Measurements from ENCODE around the gene ERG. TPM values are rescaled to one million over a fixed set of nuclear protein-coding genes. Genes with fewer than 3 reads are reported as not detected.

ERG gene
- total RNA-seq, 2 experiments from 2014 or later, result not detected

- Histone ChIP-seq H3K9me3 (ENCODE audit: control insufficient read depth in 1 of 2, insufficient read depth in 1 of 2, low read length in 2 of 2) (peaks cover 0 to 4% of the 10 kb centered on the region in 2 experiments), H3K4me3 (ENCODE audit: low read length) (no peak overlapping the region), H3K27ac (ENCODE audit: low read depth in 1 of 2, low read length in 2 of 2) (no peak overlapping the region), H3K27me3 (ENCODE audit: control insufficient read depth in 1 of 2, insufficient read depth in 2 of 2, low read length in 2 of 2) (no peaks in the 10 kb centered on the region), H3K4me1 (ENCODE audit: insufficient read depth, low read length) (no peaks in the 10 kb centered on the region), H3K36me3 (ENCODE audit: insufficient read depth, low read length) (no peaks in the 10 kb centered on the region)
- no peaks in the 10 kb centered on the region for H3K36me3 Mint-ChIP-seq (ENCODE audit: low read depth)
- TF ChIP-seq, protein P1, sequence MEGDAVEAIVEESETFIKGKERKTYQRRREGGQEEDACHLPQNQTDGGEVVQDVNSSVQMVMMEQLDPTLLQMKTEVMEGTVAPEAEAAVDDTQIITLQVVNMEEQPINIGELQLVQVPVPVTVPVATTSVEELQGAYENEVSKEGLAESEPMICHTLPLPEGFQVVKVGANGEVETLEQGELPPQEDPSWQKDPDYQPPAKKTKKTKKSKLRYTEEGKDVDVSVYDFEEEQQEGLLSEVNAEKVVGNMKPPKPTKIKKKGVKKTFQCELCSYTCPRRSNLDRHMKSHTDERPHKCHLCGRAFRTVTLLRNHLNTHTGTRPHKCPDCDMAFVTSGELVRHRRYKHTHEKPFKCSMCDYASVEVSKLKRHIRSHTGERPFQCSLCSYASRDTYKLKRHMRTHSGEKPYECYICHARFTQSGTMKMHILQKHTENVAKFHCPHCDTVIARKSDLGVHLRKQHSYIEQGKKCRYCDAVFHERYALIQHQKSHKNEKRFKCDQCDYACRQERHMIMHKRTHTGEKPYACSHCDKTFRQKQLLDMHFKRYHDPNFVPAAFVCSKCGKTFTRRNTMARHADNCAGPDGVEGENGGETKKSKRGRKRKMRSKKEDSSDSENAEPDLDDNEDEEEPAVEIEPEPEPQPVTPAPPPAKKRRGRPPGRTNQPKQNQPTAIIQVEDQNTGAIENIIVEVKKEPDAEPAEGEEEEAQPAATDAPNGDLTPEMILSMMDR (IDR thresholded peaks at IDR 0.05), result no peak
- no peak for ATAC-seq (ENCODE audit: poor library complexity)
- H3K4me3 Mint-ChIP-seq, result no peak overlapping the region
- no peaks in the 10 kb centered on the region for H3K4me1 Mint-ChIP-seq (ENCODE audit: low read depth)
- intact Hi-C loops (cut with DNase I, micrococcal nuclease), result no loop called here
- H3K27me3 Mint-ChIP-seq, result peaks cover 5% of the 10 kb centered on the region
- no peaks in the 10 kb centered on the region for H3K9me3 Mint-ChIP-seq
- CTCF ChIA-PET, result no interaction called here
- H3K27ac Mint-ChIP-seq, result no peak overlapping the region
- POLR2A ChIA-PET, result no interaction called here
- DNase-seq, result no peak
These were observed 70.1 kb downstream of the ERG start for GRCh38 chr21:38428211-38428610.

- intact Hi-C loops (cut with DNase I, micrococcal nuclease), result no loop called here
- CTCF ChIA-PET, result no interaction called here
These were observed 73.8 kb downstream of the ERG start for GRCh38 chr21:38424305-38425019.

GRCh38 chr21:38422082-38422481 lies 76.2 kb downstream of the ERG start:
- no peak for ATAC-seq (ENCODE audit: poor library complexity)
- TF ChIP-seq, protein P1 (IDR thresholded peaks at IDR 0.05), result no peak
- POLR2A ChIA-PET, result no interaction called here

More at GRCh38 chr21:38424305-38425019, 73.8 kb downstream of the ERG start:
- H3K4me1 ChIP-seq (ENCODE audit: insufficient read depth, low read length), result no peaks in the 10 kb centered on the region
- ATAC-seq (ENCODE audit: poor library complexity) (no peak), DNase-seq (no peak)
- Mint-ChIP-seq H3K27me3 (peaks cover 5% of the 10 kb centered on the region), H3K36me3 (ENCODE audit: low read depth) (no peaks in the 10 kb centered on the region), H3K9me3 (no peaks in the 10 kb centered on the region), H3K4me1 (ENCODE audit: low read depth) (no peaks in the 10 kb centered on the region), H3K27ac (no peak overlapping the region), H3K4me3 (no peak overlapping the region)
- TF ChIP-seq, protein P1 (IDR thresholded peaks at IDR 0.05), result no peak
- no peak overlapping the region for H3K27ac ChIP-seq (ENCODE audit: low read depth in 1 of 2, low read length in 2 of 2)
- no peaks in the 10 kb centered on the region for H3K27me3 ChIP-seq (ENCODE audit: control insufficient read depth in 1 of 2, insufficient read depth in 2 of 2, low read length in 2 of 2)
- H3K9me3 ChIP-seq (ENCODE audit: control insufficient read depth in 1 of 2, insufficient read depth in 1 of 2, low read length in 2 of 2), result no peaks in the 10 kb centered on the region
- H3K36me3 ChIP-seq (ENCODE audit: insufficient read depth, low read length), result no peaks in the 10 kb centered on the region
- no peak overlapping the region for H3K4me3 ChIP-seq (ENCODE audit: low read length)
- POLR2A ChIA-PET, result no interaction called here

More at GRCh38 chr21:38422082-38422481, 76.2 kb downstream of the ERG start:
- DNase-seq, result no peak
- intact Hi-C loops (cut with DNase I, micrococcal nuclease), result no loop called here
- Histone ChIP-seq H3K27ac (ENCODE audit: low read depth in 1 of 2, low read length in 2 of 2) (no peak overlapping the region), H3K4me3 (ENCODE audit: low read length) (no peak overlapping the region), H3K9me3 (ENCODE audit: control insufficient read depth in 1 of 2, insufficient read depth in 1 of 2, low read length in 2 of 2) (no peaks in the 10 kb centered on the region), H3K27me3 (ENCODE audit: control insufficient read depth in 1 of 2, insufficient read depth in 2 of 2, low read length in 2 of 2) (no peaks in the 10 kb centered on the region), H3K36me3 (ENCODE audit: insufficient read depth, low read length) (no peaks in the 10 kb centered on the region), H3K4me1 (ENCODE audit: insufficient read depth, low read length) (no peaks in the 10 kb centered on the region)
- Mint-ChIP-seq H3K9me3 (no peaks in the 10 kb centered on the region), H3K36me3 (ENCODE audit: low read depth) (no peaks in the 10 kb centered on the region), H3K27me3 (peaks cover 6% of the 10 kb centered on the region), H3K4me1 (ENCODE audit: low read depth) (no peaks in the 10 kb centered on the region), H3K27ac (no peak overlapping the region), H3K4me3 (no peak overlapping the region)
- CTCF ChIA-PET, result no interaction called here

Measured in CD4-positive, alpha-beta T cell (primary cell).